ENCODE results near the gene KRT5. TPM values are rescaled to one million over a fixed set of nuclear protein-coding genes. Genes with fewer than 3 reads are reported as not detected.
A peak's percentile ranks its signal among the peaks of the same experiment; 100 is the strongest.

The KRT5 gene
- total and polyA plus RNA-seq, 2 experiments from 2014 or later, result 7.4 to 13.0 TPM

DNA sequence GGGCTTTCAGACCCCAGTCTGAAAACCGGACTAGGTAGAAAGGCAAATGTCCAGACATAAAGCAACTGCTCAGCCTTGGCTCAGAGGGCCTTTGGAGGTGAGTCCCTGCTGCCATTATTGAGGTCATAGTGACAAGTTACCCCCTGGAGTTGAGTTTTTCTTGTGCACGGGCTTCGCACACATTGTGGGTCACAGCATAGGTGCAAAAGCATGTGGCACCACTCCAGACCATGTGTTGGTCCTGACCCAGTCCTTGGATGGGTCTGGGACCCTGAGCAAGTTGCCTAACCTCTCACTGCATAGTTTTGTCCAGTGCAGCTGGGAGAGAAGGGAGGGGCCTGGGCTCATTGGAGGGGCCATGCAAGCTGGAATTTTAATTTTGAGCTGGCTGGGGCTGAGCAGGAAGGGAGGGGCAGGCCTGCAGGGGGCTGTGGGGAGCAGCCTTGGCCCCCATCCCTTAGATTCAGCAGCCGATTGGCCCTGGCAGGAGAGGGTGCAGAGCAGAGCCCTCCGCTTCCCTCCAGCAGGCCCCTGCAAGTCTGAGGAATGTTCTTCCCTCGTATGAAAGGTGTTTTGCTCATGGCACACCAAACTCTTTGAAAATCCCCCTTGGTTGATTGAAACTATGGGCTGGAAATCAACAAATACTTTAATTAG, 4.2 kb upstream of the KRT5 start:
- TF ChIP-seq CTCF (IDR thresholded peaks at IDR 0.05; ENCODE audit: poor library complexity) (no peak), EZH2phosphoT487 (IDR thresholded peaks at IDR 0.05; ENCODE audit: low read depth, severe bottlenecking, unreplicated experiment) (no peak), EZH2 (IDR thresholded peaks at IDR 0.05; ENCODE audit: borderline replicate concordance) (no peak)
- no peak overlapping the region for H3K4me2 ChIP-seq
- no peaks in the 10 kb centered on the region for H4K20me1 ChIP-seq (ENCODE audit: insufficient read depth, poor library complexity, severe bottlenecking)
- 70% methylated on average over 6 of the region's 6 CpGs for WGBS (ENCODE audit: low lambda C conversion rate, missing lambda C conversion rate)
- no peaks in the 10 kb centered on the region for H3K36me3 ChIP-seq (replicated peaks; ENCODE audit: insufficient read depth, low read depth)
- peaks cover 14% of the 10 kb centered on the region for H3K4me1 ChIP-seq (ENCODE audit: insufficient read depth)
- peak overlapping the region; percentile 33 for H3K27ac ChIP-seq
- no peak for DNase-seq (ENCODE audit: low spot score)
- no peaks in the 10 kb centered on the region for H3K27me3 ChIP-seq
- no peaks in the 10 kb centered on the region for H3K9me2 ChIP-seq (replicated peaks; ENCODE audit: insufficient read depth)
- no peaks in the 10 kb centered on the region for H3K79me2 ChIP-seq
- no peak overlapping the region for H3K4me3 ChIP-seq
- no peaks in the 10 kb centered on the region for H3K9me3 ChIP-seq (ENCODE audit: low read depth)
- H2AFZ ChIP-seq, result no peak overlapping the region

- H3K4me2 ChIP-seq, result no peak overlapping the region
- H3K4me1 ChIP-seq (ENCODE audit: insufficient read depth), result peaks cover 14% of the 10 kb centered on the region
- no peak overlapping the region for H3K4me3 ChIP-seq
- H3K9me2 ChIP-seq (replicated peaks; ENCODE audit: insufficient read depth), result no peaks in the 10 kb centered on the region
- TF ChIP-seq CTCF (IDR thresholded peaks at IDR 0.05; ENCODE audit: poor library complexity) (no peak), EZH2 (IDR thresholded peaks at IDR 0.05; ENCODE audit: borderline replicate concordance) (no peak), EZH2phosphoT487 (IDR thresholded peaks at IDR 0.05; ENCODE audit: low read depth, severe bottlenecking, unreplicated experiment) (no peak)
- no peak overlapping the region for H2AFZ ChIP-seq
- H3K27me3 ChIP-seq, result no peaks in the 10 kb centered on the region
- H4K20me1 ChIP-seq (ENCODE audit: insufficient read depth, poor library complexity, severe bottlenecking), result no peaks in the 10 kb centered on the region
- no peaks in the 10 kb centered on the region for H3K36me3 ChIP-seq (replicated peaks; ENCODE audit: insufficient read depth, low read depth)
- DNase-seq (ENCODE audit: low spot score), result no peak
- no peaks in the 10 kb centered on the region for H3K79me2 ChIP-seq
- no peak overlapping the region for H3K27ac ChIP-seq
- WGBS (ENCODE audit: low lambda C conversion rate, missing lambda C conversion rate), result 97% methylated on average over 4 of the region's 4 CpGs
- H3K9me3 ChIP-seq (ENCODE audit: low read depth), result no peaks in the 10 kb centered on the region
These were observed 3.6 kb upstream of the KRT5 start for GRCh38 chr12:52523824-52524223.

DNA sequence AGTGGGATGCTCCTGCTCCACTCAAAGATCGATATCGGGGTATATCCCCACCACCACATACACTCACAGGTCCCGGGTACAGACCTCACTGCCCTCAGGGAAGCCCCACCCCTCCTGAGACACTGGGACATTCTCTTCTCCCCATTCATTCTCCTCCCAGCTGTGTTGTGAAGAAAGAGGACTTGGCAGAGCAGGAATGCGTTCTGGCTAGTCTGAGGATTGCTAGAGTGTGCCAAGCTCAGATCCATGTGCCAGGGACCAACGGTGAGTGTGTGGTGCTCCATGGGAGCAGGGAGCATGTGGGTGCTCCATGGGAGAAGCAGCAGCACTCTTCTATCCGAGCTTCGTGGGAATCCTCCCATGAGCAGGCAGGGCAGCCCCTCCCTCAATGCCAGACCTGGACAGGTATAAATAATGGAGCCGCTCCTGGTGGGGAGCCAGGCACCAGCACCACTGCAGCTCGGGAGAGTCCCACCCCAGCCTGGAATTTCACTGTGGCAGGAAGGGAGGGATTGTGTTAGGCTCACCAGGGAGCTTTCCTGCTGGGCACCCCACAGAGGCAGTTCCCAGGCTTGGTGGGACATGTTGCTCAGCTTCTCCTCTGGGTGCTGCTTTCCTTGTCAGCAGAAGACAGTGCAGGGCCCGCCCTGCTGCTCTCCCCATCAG, 2.3 kb upstream of the KRT5 start:
- H3K9me2 ChIP-seq (replicated peaks; ENCODE audit: insufficient read depth), result no peaks in the 10 kb centered on the region
- no peaks in the 10 kb centered on the region for H3K36me3 ChIP-seq (replicated peaks; ENCODE audit: insufficient read depth, low read depth)
- peak overlapping the region; percentile 77 for H3K27ac ChIP-seq
- H4K20me1 ChIP-seq (ENCODE audit: insufficient read depth, poor library complexity, severe bottlenecking), result no peaks in the 10 kb centered on the region
- no peak overlapping the region for H3K4me2 ChIP-seq
- H3K79me2 ChIP-seq, result no peaks in the 10 kb centered on the region
- no peak for DNase-seq (ENCODE audit: low spot score)
- WGBS (ENCODE audit: low lambda C conversion rate, missing lambda C conversion rate), result 81% methylated on average over 10 of the region's 10 CpGs
- H2AFZ ChIP-seq, result no peak overlapping the region
- TF ChIP-seq EZH2 (IDR thresholded peaks at IDR 0.05; ENCODE audit: borderline replicate concordance) (no peak), EZH2phosphoT487 (IDR thresholded peaks at IDR 0.05; ENCODE audit: low read depth, severe bottlenecking, unreplicated experiment) (no peak), CTCF (IDR thresholded peaks at IDR 0.05; ENCODE audit: poor library complexity) (no peak)
- H3K27me3 ChIP-seq, result no peaks in the 10 kb centered on the region
- no peaks in the 10 kb centered on the region for H3K9me3 ChIP-seq (ENCODE audit: low read depth)
- H3K4me3 ChIP-seq, result no peak overlapping the region
- peaks cover 14% of the 10 kb centered on the region for H3K4me1 ChIP-seq (ENCODE audit: insufficient read depth)
